Activated naive CD4-positive, alpha-beta T cell treated with anti-CD3 and anti-CD28 coated beads, Interleukin-2, amount 50 U/mL, for 24 hours (primary cell): Measurements from ENCODE around the gene IQSEC1.

Experiments
- H3K27ac Mint-ChIP-seq: one replicate; pipeline ENCODE4 v1.8.0; 2021; ENCODE audit warnings: mild to moderate bottlenecking, mixed read lengths
- H3K27me3 Mint-ChIP-seq: one replicate; pipeline ENCODE4 v1.8.0; 2021; ENCODE audit warnings: mixed read lengths
- H3K36me3 Mint-ChIP-seq: one replicate; pipeline ENCODE4 v1.8.0; 2021; ENCODE audit warnings: mixed read lengths
- H3K4me1 Mint-ChIP-seq: one replicate; pipeline ENCODE4 v1.8.0; 2021; ENCODE audit warnings: mixed read lengths
- H3K4me3 Mint-ChIP-seq: one replicate; pipeline ENCODE4 v1.8.0; 2021; ENCODE audit warnings: mild to moderate bottlenecking, mixed read lengths
- H3K9me3 Mint-ChIP-seq: one replicate; pipeline ENCODE4 v1.8.0; 2021; ENCODE audit warnings: mixed read lengths

The IQSEC1 gene

GRCh38 chr3:13068269-13069010, 4.8 kb downstream of the IQSEC1 start:
- no peak overlapping the region for H3K4me3 Mint-ChIP-seq
- no peak overlapping the region for H3K27ac Mint-ChIP-seq
- H3K36me3 Mint-ChIP-seq, result no peaks in the 10 kb centered on the region
- H3K4me1 Mint-ChIP-seq, result peaks cover 36% of the 10 kb centered on the region
- H3K27me3 Mint-ChIP-seq, result peaks cover 1% of the 10 kb centered on the region
- no peaks in the 10 kb centered on the region for H3K9me3 Mint-ChIP-seq

- Mint-ChIP-seq H3K36me3 (no peaks in the 10 kb centered on the region), H3K27me3 (no peaks in the 10 kb centered on the region), H3K9me3 (no peaks in the 10 kb centered on the region), H3K4me1 (peaks cover 33% of the 10 kb centered on the region), H3K4me3 (no peak overlapping the region), H3K27ac (no peak overlapping the region)
These were observed 5.5 kb downstream of the IQSEC1 start for GRCh38 chr3:13067778-13068177.

- Mint-ChIP-seq H3K4me3 (no peak overlapping the region), H3K9me3 (no peaks in the 10 kb centered on the region), H3K36me3 (no peaks in the 10 kb centered on the region), H3K27ac (no peak overlapping the region), H3K27me3 (no peaks in the 10 kb centered on the region), H3K4me1 (peaks cover 29% of the 10 kb centered on the region)
These were observed 6.4 kb downstream of the IQSEC1 start for GRCh38 chr3:13066834-13067233.

GRCh38 chr3:13066236-13066635, 7.0 kb downstream of the IQSEC1 start:
- Mint-ChIP-seq H3K27me3 (no peaks in the 10 kb centered on the region), H3K4me1 (peaks cover 29% of the 10 kb centered on the region), H3K4me3 (no peak overlapping the region), H3K36me3 (no peaks in the 10 kb centered on the region), H3K27ac (no peak overlapping the region), H3K9me3 (no peaks in the 10 kb centered on the region)

GRCh38 chr3:13065727-13066126, 7.5 kb downstream of the IQSEC1 start:
- Mint-ChIP-seq H3K36me3 (no peaks in the 10 kb centered on the region), H3K9me3 (no peaks in the 10 kb centered on the region), H3K27me3 (no peaks in the 10 kb centered on the region), H3K27ac (no peak overlapping the region), H3K4me3 (no peak overlapping the region), H3K4me1 (peaks cover 29% of the 10 kb centered on the region)

- Mint-ChIP-seq H3K27ac (no peak overlapping the region), H3K27me3 (no peaks in the 10 kb centered on the region)
These were observed 8.3 kb downstream of the IQSEC1 start for GRCh38 chr3:13064964-13065363.

GRCh38 chr3:13064159-13064868, 8.9 kb downstream of the IQSEC1 start:
- Mint-ChIP-seq H3K9me3 (no peaks in the 10 kb centered on the region), H3K36me3 (no peaks in the 10 kb centered on the region), H3K27me3 (no peaks in the 10 kb centered on the region), H3K27ac (no peak overlapping the region), H3K4me3 (no peak overlapping the region), H3K4me1 (peaks cover 15% of the 10 kb centered on the region)

More at GRCh38 chr3:13064964-13065363, 8.3 kb downstream of the IQSEC1 start:
- Mint-ChIP-seq H3K36me3 (no peaks in the 10 kb centered on the region), H3K9me3 (no peaks in the 10 kb centered on the region), H3K4me1 (peaks cover 21% of the 10 kb centered on the region), H3K4me3 (no peak overlapping the region)

GRCh38 chr3:13063225-13063624, 10.0 kb downstream of the IQSEC1 start:
- Mint-ChIP-seq H3K4me1 (peaks cover 4% of the 10 kb centered on the region), H3K27ac (no peak overlapping the region), H3K27me3 (no peaks in the 10 kb centered on the region), H3K36me3 (no peaks in the 10 kb centered on the region), H3K4me3 (no peak overlapping the region), H3K9me3 (no peaks in the 10 kb centered on the region)

- no peak overlapping the region for H3K27ac Mint-ChIP-seq
- H3K4me1 Mint-ChIP-seq, result peaks cover 3% of the 10 kb centered on the region
- H3K4me3 Mint-ChIP-seq, result no peak overlapping the region
- H3K27me3 Mint-ChIP-seq, result no peaks in the 10 kb centered on the region
- no peaks in the 10 kb centered on the region for H3K9me3 Mint-ChIP-seq
- no peaks in the 10 kb centered on the region for H3K36me3 Mint-ChIP-seq
These were observed 10.6 kb downstream of the IQSEC1 start for GRCh38 chr3:13062647-13063046.

- Mint-ChIP-seq H3K27ac (no peak overlapping the region), H3K4me1 (no peaks in the 10 kb centered on the region), H3K36me3 (no peaks in the 10 kb centered on the region), H3K4me3 (no peak overlapping the region), H3K27me3 (no peaks in the 10 kb centered on the region), H3K9me3 (no peaks in the 10 kb centered on the region)
These were observed 12.8 kb downstream of the IQSEC1 start for GRCh38 chr3:13060341-13060910.

- H3K4me3 Mint-ChIP-seq, result no peak overlapping the region
- H3K27ac Mint-ChIP-seq, result no peak overlapping the region
- H3K36me3 Mint-ChIP-seq, result no peaks in the 10 kb centered on the region
- H3K9me3 Mint-ChIP-seq, result no peaks in the 10 kb centered on the region
- no peaks in the 10 kb centered on the region for H3K27me3 Mint-ChIP-seq
- no peaks in the 10 kb centered on the region for H3K4me1 Mint-ChIP-seq
These were observed 14.7 kb downstream of the IQSEC1 start for GRCh38 chr3:13058346-13059120.

GRCh38 chr3:13057282-13058040, 15.8 kb downstream of the IQSEC1 start:
- H3K4me3 Mint-ChIP-seq, result no peak overlapping the region

GRCh38 chr3:13055634-13056033, 17.6 kb downstream of the IQSEC1 start:
- no peak overlapping the region for H3K27ac Mint-ChIP-seq
- no peaks in the 10 kb centered on the region for H3K9me3 Mint-ChIP-seq
- H3K27me3 Mint-ChIP-seq, result no peaks in the 10 kb centered on the region
- no peak overlapping the region for H3K4me3 Mint-ChIP-seq
- H3K4me1 Mint-ChIP-seq, result no peaks in the 10 kb centered on the region
- no peaks in the 10 kb centered on the region for H3K36me3 Mint-ChIP-seq

More at GRCh38 chr3:13057282-13058040, 15.8 kb downstream of the IQSEC1 start:
- H3K9me3 Mint-ChIP-seq, result no peaks in the 10 kb centered on the region
- H3K4me1 Mint-ChIP-seq, result no peaks in the 10 kb centered on the region
- H3K27ac Mint-ChIP-seq, result no peak overlapping the region
- H3K27me3 Mint-ChIP-seq, result no peaks in the 10 kb centered on the region
- H3K36me3 Mint-ChIP-seq, result no peaks in the 10 kb centered on the region

GRCh38 chr3:13054341-13055285, 18.6 kb downstream of the IQSEC1 start:
- no peaks in the 10 kb centered on the region for H3K36me3 Mint-ChIP-seq
- no peak overlapping the region for H3K4me3 Mint-ChIP-seq
- H3K27ac Mint-ChIP-seq, result no peak overlapping the region
- H3K9me3 Mint-ChIP-seq, result no peaks in the 10 kb centered on the region
- H3K27me3 Mint-ChIP-seq, result no peaks in the 10 kb centered on the region
- H3K4me1 Mint-ChIP-seq, result no peaks in the 10 kb centered on the region
